Activated CD4-positive, CD25-positive, alpha-beta regulatory T cell (primary cell): ENCODE measurements around the gene MBNL1.
"Not testable (repeated sequence)": the region's sequence is repeated elsewhere in the genome, so short reads cannot be mapped to it uniquely, and the experiment has no call there.

ENCODE experiments used
- DNase-seq, 4 experiments: peaks; one replicate each; lab custom pipeline; 2025; lab: John Stamatoyannopoulos, UW

The MBNL1 gene

DNA sequence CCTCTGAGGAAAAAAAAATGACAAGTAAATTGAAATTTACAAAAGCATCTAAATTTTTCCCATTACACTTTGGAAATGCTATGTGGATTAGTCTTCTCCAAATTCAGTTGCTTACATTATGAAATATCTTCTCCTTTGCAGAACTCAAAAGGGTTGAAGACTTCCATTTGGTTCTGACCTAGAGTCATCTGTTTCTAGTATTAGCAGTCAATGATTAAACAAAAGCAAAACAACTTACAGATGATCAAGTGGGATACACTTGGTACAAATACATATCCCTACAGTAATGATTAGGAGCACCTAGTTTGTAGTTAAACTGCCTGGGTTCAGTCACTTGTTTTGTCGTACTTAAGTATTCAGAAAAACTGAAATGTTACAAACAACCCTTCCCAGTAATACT is 136.2 kb downstream of the MBNL1 start:
- DNase-seq: no peak

DNA sequence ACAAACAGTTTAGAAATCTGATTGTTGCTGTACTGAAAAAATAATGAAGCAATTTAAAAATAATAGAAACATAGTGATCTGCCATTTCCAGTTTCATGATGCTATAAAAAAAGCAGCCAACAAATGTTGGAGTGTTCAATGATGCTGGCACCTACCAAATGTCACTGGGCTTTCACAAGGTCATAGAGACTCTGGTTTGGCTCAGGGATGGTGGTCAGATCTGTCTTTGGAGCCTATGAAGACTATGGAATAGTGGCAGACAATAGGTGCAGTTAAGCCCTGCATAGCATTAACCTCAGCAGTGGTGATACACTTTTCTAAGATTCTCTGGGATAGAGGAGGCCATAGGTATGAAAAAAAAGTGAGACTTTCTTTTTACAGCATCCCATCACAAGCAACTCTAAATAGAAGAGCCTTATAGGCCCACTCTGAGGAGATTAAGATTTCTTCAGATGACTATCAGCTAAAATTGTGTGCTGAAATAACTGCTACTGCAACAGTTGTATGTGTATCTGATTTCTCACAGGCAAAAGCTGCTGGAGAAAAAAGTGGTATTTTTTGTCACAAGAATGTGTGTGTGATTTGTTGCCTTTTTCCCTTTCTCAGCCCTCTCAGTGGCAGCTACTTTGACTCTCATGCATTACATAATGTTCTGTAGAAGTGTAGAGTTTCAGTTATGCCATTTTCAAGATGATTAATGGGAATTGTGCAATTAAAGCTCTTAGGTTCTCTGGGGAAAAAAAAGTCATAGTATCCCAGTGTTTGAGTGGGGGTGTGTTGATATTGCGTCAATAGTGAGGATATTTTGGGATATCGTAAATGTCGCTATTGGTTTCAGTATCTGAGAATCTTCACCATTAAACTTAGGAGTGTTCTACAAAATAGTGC is 137.4 kb downstream of the MBNL1 start:
- DNase-seq: no peak

DNA sequence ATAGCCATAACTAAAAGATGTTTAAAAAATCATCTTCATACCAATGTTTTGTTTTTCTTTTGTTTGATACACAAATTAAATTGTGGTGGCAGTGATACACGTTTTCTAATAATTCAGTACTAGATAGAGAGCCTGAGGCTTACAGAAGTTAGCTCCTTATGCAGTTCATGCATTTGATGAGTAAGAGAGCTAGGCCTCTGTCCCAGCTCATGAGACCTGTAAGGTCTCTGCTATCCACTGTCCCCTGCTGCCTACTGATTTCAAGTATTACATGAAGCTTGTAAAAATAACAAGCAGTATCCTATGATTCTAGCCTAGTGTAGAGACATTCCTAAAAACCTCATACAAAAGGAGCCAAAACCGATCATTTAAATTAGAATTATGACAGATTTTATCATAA is 144.5 kb downstream of the MBNL1 start:
- DNase-seq: no peak

DNA sequence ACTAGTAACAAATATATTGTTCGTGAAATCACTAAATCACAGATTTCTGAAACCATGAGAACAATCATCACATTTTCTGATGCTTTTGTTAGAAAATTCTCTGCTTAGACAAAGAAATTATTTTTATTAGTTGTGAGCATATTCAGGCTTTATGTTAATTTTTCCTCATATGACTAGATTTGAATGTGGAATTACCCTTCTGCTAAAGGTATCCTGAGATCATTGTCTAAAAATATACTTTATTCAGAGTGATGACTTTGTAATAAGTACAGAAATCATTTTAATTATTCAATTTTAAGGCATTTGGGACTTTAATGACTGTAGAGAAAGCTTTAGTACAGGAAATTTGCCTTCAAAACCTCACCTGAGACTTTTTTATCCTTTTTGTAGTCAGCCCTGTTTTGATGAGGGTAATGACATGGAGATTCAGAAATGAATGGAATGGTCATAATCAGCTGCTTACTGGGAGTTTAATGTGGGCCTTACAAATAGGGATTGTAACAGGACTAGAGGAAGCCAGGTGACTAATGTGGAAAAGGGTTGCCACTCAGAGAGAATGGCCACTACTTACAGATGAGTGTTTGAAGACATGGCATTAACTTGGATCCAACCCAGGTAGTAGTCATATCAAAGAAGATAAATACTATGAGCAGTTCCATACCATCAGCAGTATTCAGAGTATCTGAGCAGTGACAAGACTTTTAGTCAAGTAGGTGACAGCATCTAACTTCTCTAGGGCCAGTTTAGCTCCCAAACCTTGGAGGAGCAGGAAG is 148.3 kb downstream of the MBNL1 start:
- DNase-seq: no peak

DNA sequence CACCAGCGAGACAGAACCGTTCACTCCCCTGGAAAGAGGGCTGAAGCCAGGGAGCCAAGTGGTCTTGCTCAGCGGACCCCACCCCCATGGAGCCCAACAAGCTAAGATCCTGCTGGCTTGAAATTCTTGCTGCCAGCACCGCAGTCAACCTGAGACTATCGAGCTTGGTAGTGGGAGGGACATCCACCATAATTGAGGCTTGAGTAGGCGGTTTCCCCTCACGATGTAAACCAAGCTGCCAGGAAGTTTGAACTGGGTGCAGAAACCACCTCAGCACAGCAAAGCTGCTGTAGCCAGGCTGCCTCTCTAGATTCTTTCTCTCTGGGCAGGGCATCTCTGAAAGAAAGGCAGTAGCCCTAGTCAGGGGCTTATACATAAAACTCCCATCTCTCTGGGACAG is 151.0 kb downstream of the MBNL1 start:
- no peak for DNase-seq

DNA sequence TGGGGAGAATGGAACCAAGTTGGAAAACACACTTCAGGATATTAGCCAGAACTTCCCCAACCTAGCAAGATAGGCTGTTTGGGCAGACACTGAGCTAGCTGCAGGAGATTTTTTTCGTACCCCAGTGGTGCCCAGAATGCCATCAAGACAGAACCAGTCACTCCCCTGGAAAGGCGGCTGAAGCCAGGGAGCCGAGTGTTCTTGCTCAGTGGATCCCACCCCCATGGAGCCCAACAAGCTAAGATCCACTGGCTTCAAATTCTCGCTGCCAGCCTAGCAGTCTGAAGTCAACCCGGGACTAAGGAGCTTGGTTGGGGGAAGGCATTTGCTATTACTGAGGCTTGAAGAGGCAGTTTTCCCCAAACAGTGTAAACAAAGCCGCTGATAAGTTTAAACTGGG is 152.4 kb downstream of the MBNL1 start:
- DNase-seq: no peak

GRCh38 chr3:152426393-152426792 is 157.7 kb downstream of the MBNL1 start:
- no peak for DNase-seq

GRCh38 chr3:152428577-152428976 is 159.8 kb downstream of the MBNL1 start:
- DNase-seq: no peak

- no peak for DNase-seq
Measured at GRCh38 chr3:152430223-152431002, 161.7 kb downstream of the MBNL1 start.

GRCh38 chr3:152434142-152434541 is 165.4 kb downstream of the MBNL1 start:
- no peak for DNase-seq

DNA sequence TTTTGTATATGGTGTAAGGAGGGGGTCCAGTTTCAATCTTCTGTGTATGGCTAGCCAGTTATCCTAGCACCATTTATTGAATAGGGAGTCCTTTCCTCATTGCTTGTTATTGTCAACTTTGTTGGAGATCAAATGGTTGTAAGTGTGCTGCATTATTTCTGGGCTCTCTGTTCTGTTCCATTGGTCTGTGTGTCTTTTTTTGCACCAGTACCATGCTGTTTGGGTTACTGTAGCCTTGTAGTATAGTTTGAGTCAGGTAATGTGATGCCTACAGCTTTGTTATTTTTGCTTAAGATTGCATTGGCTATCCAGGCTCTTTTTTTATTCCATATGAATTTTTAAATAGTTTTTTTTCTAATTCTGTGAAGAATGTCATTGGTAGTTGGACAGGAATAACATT is 166.5 kb downstream of the MBNL1 start:
- not testable (repeated sequence) for DNase-seq

- no peak for DNase-seq
Measured at GRCh38 chr3:152436707-152437590, 168.2 kb downstream of the MBNL1 start.

DNA sequence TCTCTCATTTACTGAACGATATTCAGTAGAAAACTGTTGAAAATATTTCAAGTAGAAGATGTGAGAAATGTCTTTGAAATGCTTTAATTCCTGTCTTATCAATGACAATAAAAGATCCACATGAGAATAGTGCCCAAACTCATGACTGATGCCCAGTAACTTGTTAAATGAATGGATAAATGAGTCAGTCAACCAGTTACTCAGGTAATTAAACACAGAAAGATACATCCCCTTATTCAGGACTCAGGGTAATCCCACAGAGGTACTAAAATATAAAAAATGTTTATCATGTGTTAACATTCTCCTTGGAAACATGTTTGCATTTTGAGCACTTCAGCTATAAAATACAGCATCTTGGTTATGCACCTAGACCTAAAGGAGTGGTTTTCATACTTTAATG is 169.5 kb downstream of the MBNL1 start:
- DNase-seq: no peak

GRCh38 chr3:152438706-152439105 is 170.0 kb downstream of the MBNL1 start:
- no peak for DNase-seq

DNA sequence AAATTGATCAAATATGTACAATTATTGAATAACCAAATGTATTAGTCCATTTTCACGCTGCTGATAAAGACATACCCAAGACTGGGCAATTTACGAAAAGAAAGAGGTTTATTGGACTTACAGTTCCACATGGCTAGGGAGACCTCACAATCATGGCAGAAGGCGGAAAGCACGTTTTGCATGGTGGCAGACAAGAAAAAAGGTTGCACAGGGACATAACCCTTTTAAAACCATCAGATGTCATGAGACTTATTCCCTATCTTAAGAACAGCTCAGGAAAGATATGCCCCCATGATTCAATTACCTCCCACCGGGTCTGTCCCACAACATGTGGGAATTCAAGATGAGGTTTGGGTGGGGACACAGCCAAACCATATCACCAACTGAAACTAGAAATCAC is 171.5 kb downstream of the MBNL1 start:
- not testable (repeated sequence) for DNase-seq

GRCh38 chr3:152443212-152444023 is 174.7 kb downstream of the MBNL1 start:
- DNase-seq: no peak

- no peak for DNase-seq
Measured at GRCh38 chr3:152444029-152444641, 175.4 kb downstream of the MBNL1 start.

DNA sequence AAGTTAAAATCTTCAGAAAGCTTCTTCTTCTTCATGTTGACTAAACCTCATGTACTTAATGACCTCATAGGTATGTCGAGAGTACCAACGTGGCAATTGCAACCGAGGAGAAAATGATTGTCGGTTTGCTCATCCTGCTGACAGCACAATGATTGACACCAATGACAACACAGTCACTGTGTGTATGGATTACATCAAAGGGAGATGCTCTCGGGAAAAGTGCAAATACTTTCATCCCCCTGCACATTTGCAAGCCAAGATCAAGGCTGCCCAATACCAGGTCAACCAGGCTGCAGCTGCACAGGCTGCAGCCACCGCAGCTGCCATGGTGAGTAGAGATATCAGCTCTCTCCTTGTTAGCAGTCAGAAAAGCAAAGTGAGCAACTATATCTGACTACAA is 176.5 kb downstream of the MBNL1 start:
- DNase-seq: no peak

- DNase-seq: no peak
Measured at GRCh38 chr3:152446495-152446894, 177.8 kb downstream of the MBNL1 start.

- no peak for DNase-seq
Measured at GRCh38 chr3:152447511-152447910, 178.8 kb downstream of the MBNL1 start.
